ENCODE measurements around the gene GRM4.
"Not testable (repeated sequence)": the region's sequence is repeated elsewhere in the genome, so short reads cannot be mapped to it uniquely, and the experiment has no call there.

GRM4 gene

DNA sequence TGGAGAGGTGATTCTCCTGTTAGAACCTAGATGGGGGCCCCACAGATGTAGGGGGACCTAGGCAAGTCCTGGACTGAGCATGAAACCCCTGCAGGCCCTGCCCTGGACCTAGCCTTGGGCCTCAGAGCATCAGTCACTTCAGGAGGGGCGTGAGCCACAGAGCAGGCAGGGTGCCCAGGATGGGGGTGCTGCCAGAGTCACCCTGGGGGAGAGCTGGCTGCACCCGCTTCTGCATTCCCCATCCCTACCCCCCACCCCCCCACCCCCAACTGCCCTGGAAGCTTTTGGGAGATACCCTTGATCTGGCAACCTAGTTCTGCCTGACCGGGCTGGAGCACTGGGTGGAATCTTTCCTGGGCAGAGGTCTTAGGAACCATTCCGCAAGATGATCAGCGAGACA, 125.6 kb downstream of the GRM4 start:
- H3K4me3 ChIP-seq (ENCODE audit: low read depth in 1 of 5, low read length in 5 of 5) = no peak overlapping the region
- no peak overlapping the region for H3K9ac ChIP-seq (ENCODE audit: low read length in 5 of 5)
- H3K4me1 ChIP-seq (ENCODE audit: control insufficient read depth in 5 of 5, insufficient read depth in 5 of 5, low read length in 5 of 5) = no peaks in the 10 kb centered on the region
- H3K9me3 ChIP-seq (ENCODE audit: control insufficient read depth in 5 of 5, low read length in 5 of 5) = peaks cover 0 to 10% (median 8%) of the 10 kb centered on the region in 5 donors
- no peak overlapping the region for H3K27ac ChIP-seq (ENCODE audit: low read depth, low read length)
- H3K36me3 ChIP-seq (ENCODE audit: control insufficient read depth in 5 of 5, insufficient read depth in 5 of 5, low read length in 5 of 5) = no peaks in the 10 kb centered on the region
- peaks cover 5 to 34% (median 19%) of the 10 kb centered on the region in 5 donors for H3K27me3 ChIP-seq (ENCODE audit: control insufficient read depth in 5 of 5, insufficient read depth in 4 of 5, low read length in 5 of 5)

GRCh38 chr6:34018961-34019606, 126.8 kb downstream of the GRM4 start:
- H3K4me1 ChIP-seq (ENCODE audit: control insufficient read depth in 5 of 5, insufficient read depth in 5 of 5, low read length in 5 of 5) = no peaks in the 10 kb centered on the region
- H3K9ac ChIP-seq (ENCODE audit: low read length in 5 of 5) = no peak overlapping the region
- peaks cover 5 to 30% (median 19%) of the 10 kb centered on the region in 5 donors for H3K27me3 ChIP-seq (ENCODE audit: control insufficient read depth in 5 of 5, insufficient read depth in 4 of 5, low read length in 5 of 5)
- H3K36me3 ChIP-seq (ENCODE audit: control insufficient read depth in 5 of 5, insufficient read depth in 5 of 5, low read length in 5 of 5) = no peaks in the 10 kb centered on the region
- H3K9me3 ChIP-seq (ENCODE audit: control insufficient read depth in 5 of 5, low read length in 5 of 5) = peaks cover 0 to 7% (median 3%) of the 10 kb centered on the region in 5 donors
- H3K4me3 ChIP-seq (ENCODE audit: low read depth in 1 of 5, low read length in 5 of 5) = no peak overlapping the region
- H3K27ac ChIP-seq (ENCODE audit: low read depth, low read length) = no peak overlapping the region

DNA sequence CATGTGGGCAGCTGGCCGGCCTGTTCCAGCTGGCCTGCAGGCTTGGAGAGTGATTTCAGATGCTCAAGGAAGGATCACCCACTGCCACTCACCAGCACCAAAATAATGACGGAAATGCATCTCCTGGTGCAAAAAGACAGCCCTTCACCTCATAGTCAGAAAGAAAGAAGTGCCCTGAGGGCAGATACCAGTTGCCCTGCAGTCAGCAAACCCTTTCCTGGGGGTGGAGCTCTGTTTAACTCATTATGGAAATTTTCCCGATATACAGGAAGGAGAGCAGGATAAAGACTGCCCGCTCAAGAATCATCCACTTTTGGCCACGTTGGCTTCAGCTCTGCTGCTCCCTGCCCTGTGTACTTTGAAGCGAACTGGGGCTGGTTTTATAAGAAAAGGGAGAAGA, 127.9 kb downstream of the GRM4 start:
- Histone ChIP-seq H3K27ac (ENCODE audit: low read depth, low read length) (no peak overlapping the region), H3K4me1 (ENCODE audit: control insufficient read depth in 5 of 5, insufficient read depth in 5 of 5, low read length in 5 of 5) (no peaks in the 10 kb centered on the region), H3K36me3 (ENCODE audit: control insufficient read depth in 5 of 5, insufficient read depth in 5 of 5, low read length in 5 of 5) (no peaks in the 10 kb centered on the region), H3K4me3 (ENCODE audit: low read depth in 1 of 5, low read length in 5 of 5) (no peak overlapping the region), H3K9ac (ENCODE audit: low read length in 5 of 5) (no peak overlapping the region), H3K9me3 (ENCODE audit: control insufficient read depth in 5 of 5, low read length in 5 of 5) (peaks cover 0 to 6% (median 0%) of the 10 kb centered on the region in 5 donors), H3K27me3 (ENCODE audit: control insufficient read depth in 5 of 5, insufficient read depth in 4 of 5, low read length in 5 of 5) (peaks cover 5 to 24% (median 17%) of the 10 kb centered on the region in 5 donors)

- Histone ChIP-seq H3K4me3 (ENCODE audit: low read depth in 1 of 5, low read length in 5 of 5) (no peak overlapping the region), H3K4me1 (ENCODE audit: control insufficient read depth in 5 of 5, insufficient read depth in 5 of 5, low read length in 5 of 5) (no peaks in the 10 kb centered on the region), H3K27ac (ENCODE audit: low read depth, low read length) (no peak overlapping the region), H3K36me3 (ENCODE audit: control insufficient read depth in 5 of 5, insufficient read depth in 5 of 5, low read length in 5 of 5) (no peaks in the 10 kb centered on the region), H3K9ac (ENCODE audit: low read length in 5 of 5) (no peak overlapping the region), H3K27me3 (ENCODE audit: control insufficient read depth in 5 of 5, insufficient read depth in 4 of 5, low read length in 5 of 5) (peaks cover 5 to 17% (median 11%) of the 10 kb centered on the region in 5 donors), H3K9me3 (ENCODE audit: control insufficient read depth in 5 of 5, low read length in 5 of 5) (peaks cover 0 to 6% (median 0%) of the 10 kb centered on the region in 5 donors)
Measured at GRCh38 chr6:34017106-34017805, 128.6 kb downstream of the GRM4 start.

GRCh38 chr6:34016573-34016972, 129.3 kb downstream of the GRM4 start:
- H3K27me3 ChIP-seq (ENCODE audit: control insufficient read depth in 5 of 5, insufficient read depth in 4 of 5, low read length in 5 of 5) = peaks cover 5 to 15% (median 10%) of the 10 kb centered on the region in 5 donors
- not testable (repeated sequence) for H3K27ac ChIP-seq (ENCODE audit: low read depth, low read length); H3K36me3 ChIP-seq (ENCODE audit: control insufficient read depth in 5 of 5, insufficient read depth in 5 of 5, low read length in 5 of 5); H3K9me3 ChIP-seq (ENCODE audit: control insufficient read depth in 5 of 5, low read length in 5 of 5); H3K9ac ChIP-seq (ENCODE audit: low read length in 5 of 5); H3K4me3 ChIP-seq (ENCODE audit: low read depth in 1 of 5, low read length in 5 of 5); H3K4me1 ChIP-seq (ENCODE audit: control insufficient read depth in 5 of 5, insufficient read depth in 5 of 5, low read length in 5 of 5)

GRCh38 chr6:34015586-34015985, 130.3 kb downstream of the GRM4 start:
- Histone ChIP-seq H3K9ac (ENCODE audit: low read length in 5 of 5) (no peak overlapping the region), H3K4me3 (ENCODE audit: low read depth in 1 of 5, low read length in 5 of 5) (no peak overlapping the region), H3K27ac (ENCODE audit: low read depth, low read length) (no peak overlapping the region), H3K4me1 (ENCODE audit: control insufficient read depth in 5 of 5, insufficient read depth in 5 of 5, low read length in 5 of 5) (no peaks in the 10 kb centered on the region), H3K9me3 (ENCODE audit: control insufficient read depth in 5 of 5, low read length in 5 of 5) (peaks cover 0 to 6% (median 0%) of the 10 kb centered on the region in 5 donors), H3K36me3 (ENCODE audit: control insufficient read depth in 5 of 5, insufficient read depth in 5 of 5, low read length in 5 of 5) (no peaks in the 10 kb centered on the region), H3K27me3 (ENCODE audit: control insufficient read depth in 5 of 5, insufficient read depth in 4 of 5, low read length in 5 of 5) (peaks cover 0 to 11% (median 3%) of the 10 kb centered on the region in 5 donors)

DNA sequence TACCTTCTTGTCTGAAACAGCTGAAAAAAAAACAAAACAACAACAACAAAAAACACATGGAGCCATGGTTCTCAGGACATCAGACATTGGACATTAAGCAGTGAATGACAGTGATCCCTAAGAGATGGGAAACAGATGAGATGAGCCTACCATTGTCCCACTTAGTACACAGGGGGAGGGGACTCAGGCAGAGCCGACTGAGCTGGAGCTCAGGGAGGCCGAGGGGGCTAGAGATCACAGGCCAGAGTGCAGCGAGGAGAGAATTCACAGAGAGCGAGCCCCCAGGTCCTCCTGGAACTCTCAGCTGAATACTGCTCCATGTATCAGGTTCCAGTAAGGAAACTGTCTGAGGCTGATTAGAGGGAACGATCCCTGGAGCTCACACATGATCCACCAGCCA, 134.6 kb downstream of the GRM4 start:
- H3K4me3 ChIP-seq (ENCODE audit: low read depth in 1 of 5, low read length in 5 of 5) = no peak overlapping the region
- H3K9me3 ChIP-seq (ENCODE audit: control insufficient read depth in 5 of 5, low read length in 5 of 5) = peaks cover 0 to 14% (median 5%) of the 10 kb centered on the region in 5 donors
- H3K36me3 ChIP-seq (ENCODE audit: control insufficient read depth in 5 of 5, insufficient read depth in 5 of 5, low read length in 5 of 5) = no peaks in the 10 kb centered on the region
- H3K9ac ChIP-seq (ENCODE audit: low read length in 5 of 5) = no peak overlapping the region
- H3K4me1 ChIP-seq (ENCODE audit: control insufficient read depth in 5 of 5, insufficient read depth in 5 of 5, low read length in 5 of 5) = no peaks in the 10 kb centered on the region
- H3K27me3 ChIP-seq (ENCODE audit: control insufficient read depth in 5 of 5, insufficient read depth in 4 of 5, low read length in 5 of 5) = peaks cover 0 to 9% (median 8%) of the 10 kb centered on the region in 5 donors
- no peak overlapping the region for H3K27ac ChIP-seq (ENCODE audit: low read depth, low read length)

GRCh38 chr6:34005901-34006531, 139.9 kb downstream of the GRM4 start:
- H3K9me3 ChIP-seq (ENCODE audit: control insufficient read depth in 5 of 5, low read length in 5 of 5) = peaks cover 0 to 18% (median 8%) of the 10 kb centered on the region in 5 donors

GRCh38 chr6:34004706-34005105, 141.2 kb downstream of the GRM4 start:
- H3K27ac ChIP-seq (ENCODE audit: low read depth, low read length) = no peak overlapping the region
- no peaks in the 10 kb centered on the region for H3K4me1 ChIP-seq (ENCODE audit: control insufficient read depth in 5 of 5, insufficient read depth in 5 of 5, low read length in 5 of 5)
- H3K27me3 ChIP-seq (ENCODE audit: control insufficient read depth in 5 of 5, insufficient read depth in 4 of 5, low read length in 5 of 5) = peaks cover 0 to 25% (median 14%) of the 10 kb centered on the region in 5 donors
- peaks cover 0 to 18% (median 8%) of the 10 kb centered on the region in 5 donors for H3K9me3 ChIP-seq (ENCODE audit: control insufficient read depth in 5 of 5, low read length in 5 of 5)
- no peak overlapping the region for H3K9ac ChIP-seq (ENCODE audit: low read length in 5 of 5)
- H3K4me3 ChIP-seq (ENCODE audit: low read depth in 1 of 5, low read length in 5 of 5) = no peak overlapping the region
- no peaks in the 10 kb centered on the region for H3K36me3 ChIP-seq (ENCODE audit: control insufficient read depth in 5 of 5, insufficient read depth in 5 of 5, low read length in 5 of 5)

More at GRCh38 chr6:34005901-34006531, 139.9 kb downstream of the GRM4 start:
- H3K36me3 ChIP-seq (ENCODE audit: control insufficient read depth in 5 of 5, insufficient read depth in 5 of 5, low read length in 5 of 5) = no peaks in the 10 kb centered on the region
- peaks cover 0 to 25% (median 15%) of the 10 kb centered on the region in 5 donors for H3K27me3 ChIP-seq (ENCODE audit: control insufficient read depth in 5 of 5, insufficient read depth in 4 of 5, low read length in 5 of 5)
- no peak overlapping the region for H3K27ac ChIP-seq (ENCODE audit: low read depth, low read length)
- no peak overlapping the region for H3K9ac ChIP-seq (ENCODE audit: low read length in 5 of 5)
- no peak overlapping the region for H3K4me3 ChIP-seq (ENCODE audit: low read depth in 1 of 5, low read length in 5 of 5)
- H3K4me1 ChIP-seq (ENCODE audit: control insufficient read depth in 5 of 5, insufficient read depth in 5 of 5, low read length in 5 of 5) = no peaks in the 10 kb centered on the region

GRCh38 chr6:34003962-34004361, 141.9 kb downstream of the GRM4 start:
- Histone ChIP-seq H3K36me3 (ENCODE audit: control insufficient read depth in 5 of 5, insufficient read depth in 5 of 5, low read length in 5 of 5) (no peaks in the 10 kb centered on the region), H3K4me3 (ENCODE audit: low read depth in 1 of 5, low read length in 5 of 5) (no peak overlapping the region), H3K9ac (ENCODE audit: low read length in 5 of 5) (no peak overlapping the region), H3K27ac (ENCODE audit: low read depth, low read length) (no peak overlapping the region), H3K9me3 (ENCODE audit: control insufficient read depth in 5 of 5, low read length in 5 of 5) (peaks cover 0 to 18% (median 7%) of the 10 kb centered on the region in 5 donors), H3K27me3 (ENCODE audit: control insufficient read depth in 5 of 5, insufficient read depth in 4 of 5, low read length in 5 of 5) (peaks cover 0 to 20% (median 15%) of the 10 kb centered on the region in 5 donors), H3K4me1 (ENCODE audit: control insufficient read depth in 5 of 5, insufficient read depth in 5 of 5, low read length in 5 of 5) (no peaks in the 10 kb centered on the region)
